Activated CD8-positive, alpha-beta memory T cell treated with anti-CD3 and anti-CD28 coated beads for 1 hour (primary cell): Measurements from ENCODE around the gene RIOX2.
"Not testable (repeated sequence)": the region's sequence is repeated elsewhere in the genome, so short reads cannot be mapped to it uniquely, and the experiment has no call there.

Experiments used
- DNase-seq, 2 donors: peaks; one replicate each; pipeline ENCODE4 v3.0.0-alpha.2; 2020; ENCODE audit warnings: low read depth in 1 of 2; ENCODE audit errors: extremely low read depth in 1 of 2

Gene RIOX2

GRCh38 chr3:97914388-97914787, 57.8 kb downstream of the RIOX2 start:
- no peak for DNase-seq

DNA sequence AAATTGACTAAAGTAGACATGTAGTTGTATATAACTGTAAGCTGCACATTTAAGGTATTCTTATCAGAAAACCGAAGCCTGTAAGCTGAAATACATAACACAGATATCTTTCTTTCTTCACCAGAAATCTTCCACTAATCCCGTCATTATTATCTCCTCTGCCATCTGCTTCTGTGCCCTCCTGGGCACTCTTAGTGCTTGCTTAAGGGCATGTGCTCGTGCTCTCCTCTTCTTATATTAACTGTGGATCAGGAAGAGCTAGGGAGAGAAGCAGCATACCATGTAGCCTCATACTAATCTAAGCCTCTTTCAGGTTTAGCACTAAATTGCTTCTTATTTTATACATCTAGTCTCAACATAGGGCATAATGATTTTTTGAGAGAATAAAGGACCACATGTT, 60.8 kb downstream of the RIOX2 start:
- DNase-seq: no peak

DNA sequence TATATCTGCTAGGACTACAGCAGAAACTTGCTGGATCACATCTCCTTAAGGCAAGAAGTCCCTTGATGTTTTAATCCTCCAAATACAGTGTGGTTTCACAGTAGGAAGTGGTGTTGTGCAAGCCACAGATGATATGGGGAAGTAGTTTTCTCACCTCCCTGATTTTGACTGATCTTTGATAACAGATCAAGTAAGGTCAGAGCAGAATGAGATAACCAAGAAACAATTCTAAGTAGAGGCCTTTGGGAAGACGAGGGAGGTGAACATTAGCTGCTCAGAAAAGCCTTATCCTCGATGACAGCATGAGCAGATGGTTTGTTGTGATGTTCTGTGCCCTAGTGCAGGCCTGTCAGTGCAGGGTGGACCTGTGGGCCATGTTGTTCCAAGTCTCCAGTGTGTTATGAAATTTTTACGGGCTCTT, 61.3 kb downstream of the RIOX2 start:
- DNase-seq: no peak

- DNase-seq: peak in 1 of 2 donors; percentile 3
Measured at GRCh38 chr3:97910236-97910831, 61.9 kb downstream of the RIOX2 start.

DNA sequence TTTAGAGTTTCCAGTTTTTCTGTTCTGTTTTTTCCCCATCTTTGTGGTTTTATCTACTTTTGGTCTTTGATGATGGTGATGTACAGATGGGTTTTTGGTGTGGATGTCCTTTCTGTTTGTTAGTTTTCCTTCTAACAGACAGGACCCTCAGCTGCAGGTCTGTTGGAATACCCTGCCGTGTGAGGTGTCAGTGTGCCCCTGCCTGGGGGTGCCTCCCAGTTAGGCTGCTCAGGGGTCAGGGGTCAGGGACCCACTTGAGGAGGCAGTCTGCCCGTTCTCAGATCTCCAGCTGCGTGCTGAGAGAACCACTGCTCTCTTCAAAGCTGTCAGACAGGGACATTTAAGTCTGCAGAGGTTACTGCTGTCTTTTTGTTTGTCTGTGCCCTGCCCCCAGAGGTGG, 62.4 kb downstream of the RIOX2 start:
- not testable (repeated sequence) for DNase-seq

- no peak for DNase-seq
Measured at GRCh38 chr3:97901313-97902248, 70.7 kb downstream of the RIOX2 start.

DNA sequence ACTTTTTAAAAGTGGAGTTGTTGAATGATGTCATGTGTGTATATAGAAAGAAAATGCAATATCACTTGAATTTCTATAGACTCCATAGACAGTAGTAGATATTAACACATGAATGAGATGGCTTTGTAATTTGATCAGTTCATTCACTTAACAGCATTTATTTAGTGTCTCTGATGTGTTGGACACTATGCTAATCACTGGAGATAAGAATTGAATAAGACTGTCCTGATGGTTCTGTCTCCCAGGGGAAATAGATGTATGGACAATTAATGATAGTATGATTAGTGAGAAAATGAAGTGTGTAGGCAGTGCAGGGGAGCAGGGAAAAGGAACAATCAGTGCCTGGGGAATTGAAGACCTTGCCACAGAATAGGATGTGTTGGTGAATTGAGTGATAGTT, 72.9 kb downstream of the RIOX2 start:
- no peak for DNase-seq

DNA sequence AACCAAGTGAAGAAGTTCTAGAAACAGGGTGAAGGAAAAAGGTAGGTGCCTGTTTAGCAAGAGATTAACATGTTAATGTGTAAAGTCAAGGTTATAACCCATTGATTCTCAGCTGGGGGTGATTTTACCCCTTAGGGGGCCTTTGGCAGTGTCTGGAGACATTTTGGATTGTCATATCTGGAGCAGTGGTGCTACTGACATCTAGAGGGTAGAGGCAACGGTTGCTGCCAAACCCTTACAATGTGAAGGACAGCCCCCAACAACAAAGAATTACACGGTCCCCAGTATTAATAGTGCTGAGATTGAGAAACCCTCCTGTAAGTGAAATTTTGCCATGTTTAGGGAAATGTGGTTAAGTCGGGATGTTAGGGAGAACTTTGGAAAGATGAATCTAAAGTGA, 75.7 kb downstream of the RIOX2 start:
- no peak for DNase-seq

- no peak for DNase-seq
Measured at GRCh38 chr3:97896129-97896528, 76.1 kb downstream of the RIOX2 start.

DNA sequence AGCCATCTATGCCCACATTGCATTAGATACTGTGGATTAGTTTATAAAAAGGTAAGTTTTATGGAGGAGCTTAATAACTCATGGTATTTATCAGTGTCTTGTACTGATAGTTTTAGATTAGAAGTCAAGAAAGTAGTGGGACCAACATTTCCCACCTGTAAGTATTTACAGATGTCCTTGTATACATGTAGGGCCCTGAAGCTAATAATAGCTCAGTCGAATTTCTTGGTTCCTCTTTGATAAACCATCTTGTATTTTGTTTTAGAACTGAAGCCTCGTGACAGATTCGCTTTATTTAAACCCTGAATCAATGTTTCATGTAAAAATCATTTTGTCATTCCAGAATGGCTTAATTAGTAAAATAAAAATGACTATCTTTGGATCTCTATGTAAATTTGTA, 77.0 kb downstream of the RIOX2 start:
- no peak for DNase-seq

GRCh38 chr3:97892852-97893251, 79.4 kb downstream of the RIOX2 start:
- DNase-seq: no peak
